HG03571 (cell line): Measurements from ENCODE around the gene NCKAP5.

Experiments
- ATAC-seq: cut with Tn5 transposase; IDR thresholded peaks from one replicate; pipeline ENCODE4 v1.9.1; 2021; ENCODE audit not compliant: unreplicated experiment

NCKAP5 gene

GRCh38 chr2:132790207-132790785 lies 778.0 kb downstream of the NCKAP5 start:
- ATAC-seq: no peak

GRCh38 chr2:132789066-132789465 lies 779.2 kb downstream of the NCKAP5 start:
- ATAC-seq: no peak

- ATAC-seq: no peak
Measured at GRCh38 chr2:132788310-132788838, 779.9 kb downstream of the NCKAP5 start.

GRCh38 chr2:132783883-132784282 lies 784.4 kb downstream of the NCKAP5 start:
- no peak for ATAC-seq

GRCh38 chr2:132782176-132782783 lies 786.0 kb downstream of the NCKAP5 start:
- ATAC-seq: no peak

- ATAC-seq: no peak
Measured at GRCh38 chr2:132780651-132781050, 787.6 kb downstream of the NCKAP5 start.

- ATAC-seq: no peak
Measured at GRCh38 chr2:132779206-132779721, 789.0 kb downstream of the NCKAP5 start.

GRCh38 chr2:132776287-132776686 lies 792.0 kb downstream of the NCKAP5 start:
- ATAC-seq: no peak

GRCh38 chr2:132774189-132774588 lies 794.1 kb downstream of the NCKAP5 start:
- no peak for ATAC-seq

- ATAC-seq: no peak
Measured at GRCh38 chr2:132773331-132773730, 794.9 kb downstream of the NCKAP5 start.

GRCh38 chr2:132772340-132772739 lies 795.9 kb downstream of the NCKAP5 start:
- no peak for ATAC-seq

- ATAC-seq: no peak
Measured at GRCh38 chr2:132766573-132766972, 801.7 kb downstream of the NCKAP5 start.

- no peak for ATAC-seq
Measured at GRCh38 chr2:132761437-132761836, 806.8 kb downstream of the NCKAP5 start.

GRCh38 chr2:132760971-132761370 lies 807.3 kb downstream of the NCKAP5 start:
- no peak for ATAC-seq

- no peak for ATAC-seq
Measured at GRCh38 chr2:132760405-132760804, 807.9 kb downstream of the NCKAP5 start.

GRCh38 chr2:132758995-132759394 lies 809.3 kb downstream of the NCKAP5 start:
- ATAC-seq: no peak

- ATAC-seq: no peak
Measured at GRCh38 chr2:132757676-132758075, 810.6 kb downstream of the NCKAP5 start.

- no peak for ATAC-seq
Measured at GRCh38 chr2:132757002-132757589, 811.2 kb downstream of the NCKAP5 start.

- no peak for ATAC-seq
Measured at GRCh38 chr2:132754867-132755472, 813.3 kb downstream of the NCKAP5 start.

- ATAC-seq: no peak
Measured at GRCh38 chr2:132754392-132754791, 813.9 kb downstream of the NCKAP5 start.

- ATAC-seq: no peak
Measured at GRCh38 chr2:132752421-132753206, 815.6 kb downstream of the NCKAP5 start.
